ENCODE data around the gene ZNF334.

Gene ZNF334

DNA sequence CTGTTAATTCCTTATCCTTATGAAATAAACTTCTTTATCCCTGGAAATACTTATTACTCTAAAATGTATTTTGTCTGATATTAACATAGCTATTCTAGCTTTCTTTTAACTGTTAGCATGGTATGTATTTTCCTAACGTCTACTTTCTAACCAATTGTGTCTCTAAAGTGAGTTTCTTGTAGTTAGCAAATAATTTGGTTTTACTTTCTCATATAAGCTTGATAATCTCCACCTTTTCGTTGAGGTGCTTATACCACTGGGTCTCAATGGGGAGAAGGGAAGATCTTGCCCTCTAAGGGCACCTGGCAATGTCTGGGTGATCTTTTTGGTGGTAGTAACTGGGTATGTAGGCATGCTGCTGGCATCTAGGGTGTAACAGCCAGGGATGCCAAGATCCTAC is 25.7 kb downstream of the ZNF334 start:
- DNase-seq (ENCODE audit: low read depth, low spot score): no peak

- no peak for DNase-seq (ENCODE audit: low read depth, low spot score)
Observed at GRCh38 chr20:46485431-46485830, 27.9 kb downstream of the ZNF334 start.

DNA sequence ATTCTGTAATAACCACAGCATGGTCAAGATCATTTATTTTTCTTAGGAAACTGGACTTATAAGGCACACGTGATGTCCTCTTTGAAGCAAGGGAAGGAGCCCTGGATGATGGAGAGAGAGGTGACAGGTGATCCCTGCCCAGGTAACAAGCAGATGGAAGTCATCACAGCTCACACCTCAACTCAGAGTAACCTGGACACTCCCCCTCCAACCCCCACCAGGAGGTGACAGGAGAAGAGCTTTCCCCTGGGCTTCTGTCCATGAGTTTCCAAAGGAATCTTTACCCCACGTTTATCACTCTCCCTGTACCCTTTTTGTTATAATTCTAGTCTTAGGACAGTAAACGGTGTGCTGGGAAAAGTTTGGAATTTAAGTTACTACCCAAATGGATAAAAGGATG is 28.4 kb downstream of the ZNF334 start:
- DNase-seq (ENCODE audit: low read depth, low spot score): no peak

DNA sequence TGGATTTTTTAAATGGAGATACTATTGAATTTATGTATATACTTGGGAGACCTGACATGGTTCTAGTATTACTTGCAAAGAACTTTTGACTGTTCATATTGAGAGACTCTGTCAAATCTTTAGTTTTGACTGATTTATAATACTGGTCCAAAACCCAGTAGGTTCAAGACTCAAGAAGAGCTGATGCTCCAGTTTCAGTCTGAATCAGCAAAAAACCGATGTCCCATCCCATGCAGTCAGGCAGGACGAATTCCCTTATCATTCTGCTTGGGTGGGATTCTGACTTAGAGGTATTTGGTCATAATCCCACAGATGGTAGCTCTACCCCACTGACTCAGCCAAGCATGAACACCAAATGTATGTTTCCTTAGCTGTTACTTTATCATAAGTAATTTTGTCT is 29.5 kb downstream of the ZNF334 start:
- DNase-seq (ENCODE audit: low read depth, low spot score): no peak

GRCh38 chr20:46482864-46483263 is 30.5 kb downstream of the ZNF334 start:
- DNase-seq (ENCODE audit: low read depth, low spot score): no peak

DNA sequence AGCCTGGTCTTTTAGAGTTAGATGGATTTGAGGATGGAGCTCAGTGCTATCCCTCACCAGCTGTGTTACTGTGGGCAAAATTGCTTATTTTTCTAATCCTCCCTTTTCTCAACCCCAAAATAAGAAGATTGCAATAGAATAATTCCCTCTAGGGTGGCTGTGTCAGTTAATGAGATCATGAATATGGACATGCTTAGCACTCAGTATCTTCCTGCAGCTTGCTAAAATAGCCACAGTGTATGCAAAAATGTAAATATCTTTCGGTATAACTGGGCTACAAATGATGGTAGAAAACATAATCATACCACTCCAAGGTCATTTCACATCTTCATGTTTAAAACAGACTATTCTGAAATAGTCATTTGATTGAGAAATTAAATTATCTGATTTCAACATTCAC is 35.7 kb downstream of the ZNF334 start:
- no peak for DNase-seq (ENCODE audit: low read depth, low spot score)

DNA sequence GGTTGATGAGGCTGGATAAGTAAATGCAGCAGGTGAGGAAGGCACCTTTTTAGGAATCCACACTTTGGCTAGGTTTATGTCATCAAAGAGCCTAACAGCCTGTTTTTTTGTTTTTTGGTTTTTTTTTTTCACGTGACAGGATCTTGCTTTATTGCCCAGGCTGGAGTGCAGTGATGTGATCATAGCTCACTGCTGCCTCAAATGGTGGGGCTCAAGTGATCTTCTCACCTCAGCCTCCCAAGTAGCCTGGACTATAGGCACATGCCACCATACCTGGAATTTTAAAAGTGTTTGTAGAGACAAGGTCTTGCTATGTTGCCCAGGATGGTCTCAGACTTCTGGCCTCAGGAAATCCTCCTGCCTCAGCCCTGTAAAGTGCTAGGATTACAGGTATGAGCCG is 36.1 kb downstream of the ZNF334 start:
- DNase-seq (ENCODE audit: low read depth, low spot score): no peak

GRCh38 chr20:46468508-46468907 is 44.9 kb downstream of the ZNF334 start:
- no peak for DNase-seq (ENCODE audit: low read depth, low spot score)

GRCh38 chr20:46464451-46464850 is 48.9 kb downstream of the ZNF334 start:
- no peak for DNase-seq (ENCODE audit: low read depth, low spot score)

DNA sequence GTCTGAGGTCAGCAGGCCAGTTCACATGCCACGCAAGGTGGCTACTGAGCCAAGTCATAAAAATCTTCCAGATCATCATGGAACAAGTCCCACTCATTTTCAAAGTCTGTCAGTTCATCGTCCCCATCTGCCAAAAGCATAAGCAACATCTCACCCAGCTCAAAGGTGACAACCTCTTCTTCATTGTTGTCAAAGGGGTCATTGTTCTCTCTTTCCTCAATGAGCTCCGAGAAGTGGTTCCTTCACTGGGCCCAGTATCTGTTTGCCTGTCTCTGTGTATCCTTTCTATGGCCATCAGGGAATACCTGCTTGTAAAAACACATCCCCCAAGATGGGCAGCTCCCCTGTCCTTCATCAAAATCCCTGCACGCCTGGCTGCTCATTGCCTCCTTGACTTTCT is 49.5 kb downstream of the ZNF334 start:
- DNase-seq (ENCODE audit: low read depth, low spot score): no peak

DNA sequence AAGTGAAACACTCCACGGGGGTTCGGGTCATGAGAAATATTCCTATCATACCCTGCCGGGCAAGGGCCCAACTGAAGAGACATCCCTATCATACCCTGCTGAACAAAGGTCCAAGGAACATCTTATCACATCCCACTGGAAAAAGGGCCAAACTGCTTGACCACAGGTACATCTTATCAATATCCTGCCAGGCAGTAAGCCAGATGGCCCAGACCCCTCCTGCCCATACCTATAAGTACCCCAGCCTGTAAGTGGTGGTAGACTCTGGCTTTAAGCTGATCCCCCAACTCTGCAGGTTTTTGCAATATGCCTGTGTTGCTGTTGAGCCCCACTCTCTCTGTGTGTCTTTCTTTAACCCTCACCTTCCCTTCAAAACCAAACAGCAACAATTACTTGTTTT is 51.6 kb downstream of the ZNF334 start:
- DNase-seq (ENCODE audit: low read depth, low spot score): no peak

GRCh38 chr20:46458866-46459750 is 54.3 kb downstream of the ZNF334 start:
- peak; percentile 57 for DNase-seq (ENCODE audit: low read depth, low spot score)

DNA sequence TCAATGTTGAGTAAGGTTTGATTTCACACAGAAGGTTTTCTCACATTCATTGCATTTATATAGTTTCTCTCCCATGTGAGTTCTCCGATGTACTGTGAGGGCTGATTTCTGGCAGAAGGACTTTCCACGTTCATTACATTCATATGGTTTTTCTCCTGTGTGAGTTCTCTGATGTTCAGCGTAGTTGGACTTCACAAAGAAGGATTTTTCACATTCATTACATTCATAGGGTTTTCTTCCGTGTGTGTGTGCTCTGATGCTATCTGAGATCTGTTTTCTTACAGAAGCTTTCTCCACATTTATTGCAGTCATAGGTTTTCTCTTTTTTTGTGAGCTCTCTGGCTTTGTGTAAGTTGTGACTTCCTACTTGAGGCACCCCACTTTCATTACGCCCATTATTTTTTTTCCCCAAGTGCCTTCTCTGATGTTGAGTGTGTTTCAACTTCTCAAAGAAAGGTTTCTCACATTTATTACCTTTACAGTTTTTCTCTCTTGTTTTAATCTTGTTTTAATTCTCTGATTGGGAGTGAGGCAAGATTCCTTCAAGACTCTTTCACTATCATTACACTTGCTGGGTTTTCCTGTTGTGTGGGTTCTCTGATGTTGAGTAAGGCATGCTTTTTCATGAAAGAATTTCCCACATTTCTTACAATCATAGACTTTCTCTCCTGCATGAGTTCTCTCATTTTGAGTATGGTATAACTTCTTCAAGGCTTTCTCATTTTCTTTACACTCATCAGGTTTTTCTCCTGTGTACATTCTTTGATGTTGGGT is 56.9 kb downstream of the ZNF334 start:
- DNase-seq (ENCODE audit: low read depth, low spot score): no peak

DNA sequence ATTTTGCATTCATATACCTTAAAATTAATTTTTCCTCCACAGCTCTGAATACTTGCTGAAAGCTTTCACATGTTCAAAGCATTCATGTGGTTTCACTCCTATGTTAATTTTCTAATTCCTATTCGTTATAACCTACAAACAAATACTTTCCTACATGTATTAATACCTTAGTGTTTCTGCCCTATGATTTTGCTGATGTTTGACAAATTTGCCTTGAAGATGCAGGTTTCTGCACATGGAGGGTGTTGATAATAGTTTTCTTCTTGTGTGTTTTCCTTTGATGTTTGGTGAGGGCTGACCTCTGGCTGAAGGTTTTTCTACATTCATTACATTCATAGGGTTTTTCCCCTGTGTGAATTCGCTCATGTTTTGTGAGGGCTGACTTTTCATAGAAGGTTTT is 57.6 kb downstream of the ZNF334 start:
- DNase-seq (ENCODE audit: low read depth, low spot score): no peak
